GM12864 (cell line): ENCODE results near the gene SLC48A1.
A peak's percentile ranks its signal among the peaks of the same experiment; 100 is the strongest.

ENCODE experiments used
- DNase-seq: peaks from one replicate; pipeline ENCODE4 v3.0.0-alpha.2; 2011; ENCODE audit warnings: low read depth
- H3K4me3 ChIP-seq: 2 replicates; pipeline ENCODE4 v1.5.1; 2011; ENCODE audit warnings: mild to moderate bottlenecking, low read depth, low read length, control low read depth
- TF ChIP-seq, protein P1 (sequence below): IDR thresholded peaks from 2 replicates; pipeline ENCODE4 v1.5.1; 2011; ENCODE audit warnings: low read depth, mild to moderate bottlenecking, moderate library complexity, low read length, control low read depth, inconsistent platforms; ENCODE audit errors: missing control alignments

Gene SLC48A1

DNA sequence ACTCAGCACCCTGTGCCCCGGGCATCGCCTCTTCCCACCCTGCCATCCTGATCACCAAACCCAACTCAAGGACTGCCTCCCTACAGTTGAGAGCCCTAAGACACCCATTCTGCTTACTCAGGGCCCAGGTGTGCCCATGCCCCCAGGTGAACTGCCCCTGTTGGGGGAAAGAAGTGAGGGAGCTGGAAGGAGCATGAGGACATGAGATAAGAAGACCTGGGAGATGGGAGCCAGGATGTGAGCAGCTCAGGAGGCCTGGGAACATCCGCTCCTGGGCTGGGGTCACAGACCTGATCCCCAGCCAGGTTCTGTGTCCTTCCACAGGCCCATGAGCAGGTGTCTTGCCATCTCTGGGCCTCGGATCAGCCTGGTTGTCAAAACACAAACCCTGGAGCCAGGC, 20.9 kb upstream of the SLC48A1 start:
- DNase-seq: no peak
- TF ChIP-seq, protein P1, sequence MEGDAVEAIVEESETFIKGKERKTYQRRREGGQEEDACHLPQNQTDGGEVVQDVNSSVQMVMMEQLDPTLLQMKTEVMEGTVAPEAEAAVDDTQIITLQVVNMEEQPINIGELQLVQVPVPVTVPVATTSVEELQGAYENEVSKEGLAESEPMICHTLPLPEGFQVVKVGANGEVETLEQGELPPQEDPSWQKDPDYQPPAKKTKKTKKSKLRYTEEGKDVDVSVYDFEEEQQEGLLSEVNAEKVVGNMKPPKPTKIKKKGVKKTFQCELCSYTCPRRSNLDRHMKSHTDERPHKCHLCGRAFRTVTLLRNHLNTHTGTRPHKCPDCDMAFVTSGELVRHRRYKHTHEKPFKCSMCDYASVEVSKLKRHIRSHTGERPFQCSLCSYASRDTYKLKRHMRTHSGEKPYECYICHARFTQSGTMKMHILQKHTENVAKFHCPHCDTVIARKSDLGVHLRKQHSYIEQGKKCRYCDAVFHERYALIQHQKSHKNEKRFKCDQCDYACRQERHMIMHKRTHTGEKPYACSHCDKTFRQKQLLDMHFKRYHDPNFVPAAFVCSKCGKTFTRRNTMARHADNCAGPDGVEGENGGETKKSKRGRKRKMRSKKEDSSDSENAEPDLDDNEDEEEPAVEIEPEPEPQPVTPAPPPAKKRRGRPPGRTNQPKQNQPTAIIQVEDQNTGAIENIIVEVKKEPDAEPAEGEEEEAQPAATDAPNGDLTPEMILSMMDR: no peak
- H3K4me3 ChIP-seq: no peak overlapping the region

DNA sequence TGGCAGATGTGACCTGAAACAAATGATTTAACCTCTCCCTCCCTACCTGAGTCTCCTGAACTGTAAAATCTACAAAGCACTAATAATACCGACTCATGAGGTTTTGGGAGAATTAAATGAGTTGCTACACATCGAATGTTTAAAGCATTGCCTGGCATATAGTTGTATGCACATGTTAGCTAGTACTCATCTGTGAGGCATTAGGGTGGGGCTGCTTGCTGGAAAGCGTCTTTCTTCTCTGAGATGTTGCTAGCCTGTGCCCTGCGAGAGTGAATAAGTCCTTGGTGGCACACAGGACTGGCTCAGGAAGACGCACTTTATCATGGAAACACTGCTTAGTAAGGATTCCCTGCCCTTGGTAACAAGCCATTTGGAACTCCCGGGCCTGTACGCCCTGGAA, 20.5 kb upstream of the SLC48A1 start:
- no peak for DNase-seq
- H3K4me3 ChIP-seq: no peak overlapping the region
- TF ChIP-seq, protein P1: no peak

DNA sequence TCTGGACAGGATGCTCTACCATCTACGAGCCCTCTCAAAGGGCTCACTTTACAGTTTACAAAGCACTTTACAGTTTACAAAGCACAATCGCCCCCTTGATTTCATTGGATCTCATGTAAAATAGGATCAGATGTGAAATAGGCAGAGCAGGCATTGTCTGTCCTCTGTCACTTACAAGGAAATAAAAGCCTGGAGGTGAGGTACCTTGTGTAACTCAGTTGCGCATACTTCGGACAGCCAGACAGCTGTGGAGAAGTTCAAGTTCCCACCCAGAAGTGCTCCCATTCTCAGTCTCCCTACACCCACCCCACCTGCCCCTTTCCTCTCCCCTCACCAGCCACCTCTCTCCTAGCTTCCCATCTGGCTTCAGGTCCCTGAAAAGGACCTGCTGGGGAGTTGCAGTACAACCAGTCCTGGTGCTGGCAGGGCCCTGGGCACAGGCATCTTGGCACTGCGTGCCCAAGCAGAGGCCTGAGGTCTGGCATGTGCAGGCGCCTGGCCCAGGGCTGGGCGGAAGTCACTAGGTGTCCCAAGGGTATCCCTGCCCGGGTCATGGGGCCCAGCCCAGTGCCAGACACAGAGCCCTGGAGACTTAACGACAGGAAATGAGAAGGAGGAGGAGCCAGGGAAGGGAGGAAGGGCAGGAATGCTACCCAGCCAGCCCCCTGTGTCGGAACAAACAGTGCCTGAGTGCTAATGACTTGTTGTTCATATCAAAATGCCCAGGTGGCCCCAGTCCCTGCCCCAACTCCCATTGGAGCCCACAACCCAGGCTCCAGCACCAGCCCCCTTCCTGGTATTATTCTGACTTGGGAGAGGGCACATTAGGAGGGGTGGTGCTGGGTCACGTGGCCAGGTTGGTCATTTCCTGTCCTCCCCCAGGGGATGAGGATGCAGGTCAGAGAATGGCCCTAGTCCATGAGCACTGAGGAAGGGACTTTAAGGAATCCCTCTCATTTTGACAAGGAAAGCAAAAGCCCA, 19.7 kb upstream of the SLC48A1 start:
- DNase-seq: no peak
- TF ChIP-seq, protein P1: no peak
- no peak overlapping the region for H3K4me3 ChIP-seq

DNA sequence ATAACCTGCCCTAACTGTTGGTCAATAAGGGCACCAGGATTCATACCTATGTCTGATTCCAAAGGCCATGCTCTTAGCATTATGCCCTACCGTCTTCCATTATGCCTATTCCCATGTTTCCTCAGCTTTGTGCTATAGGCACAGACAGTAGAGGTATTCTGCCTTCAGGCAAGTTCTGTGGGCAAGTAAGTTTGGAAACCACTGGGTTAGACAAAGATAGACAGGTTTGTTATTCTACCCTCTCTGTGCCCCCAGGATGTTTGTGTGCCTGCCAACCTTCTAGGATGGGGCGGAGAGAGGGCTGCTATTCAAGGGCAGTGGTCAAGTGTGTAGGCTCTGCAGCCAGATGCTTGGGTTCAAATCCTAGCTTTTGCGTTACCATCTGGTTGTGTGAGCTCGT, 18.9 kb upstream of the SLC48A1 start:
- TF ChIP-seq, protein P1: no peak
- no peak for DNase-seq
- H3K4me3 ChIP-seq: no peak overlapping the region

DNA sequence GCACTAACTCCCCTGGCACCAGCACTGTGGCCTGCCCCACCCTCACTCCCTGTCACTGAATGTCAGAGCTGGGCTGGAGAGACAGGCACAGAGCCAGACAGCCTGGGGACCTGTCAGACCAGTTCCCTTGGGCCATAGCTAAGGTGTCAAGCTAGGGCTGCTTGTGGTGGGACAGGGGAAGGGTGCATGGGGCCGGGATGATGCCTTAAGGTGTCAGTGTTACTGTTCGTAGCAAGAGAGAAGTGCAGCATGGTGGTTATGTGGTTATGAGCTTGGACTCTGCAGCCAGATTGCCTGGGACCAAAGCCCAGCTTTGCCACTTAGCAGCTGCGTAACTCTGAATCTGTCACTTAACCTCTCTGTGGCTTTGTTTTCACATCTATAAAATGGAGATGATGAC, 18.2 kb upstream of the SLC48A1 start:
- TF ChIP-seq, protein P1: no peak
- H3K4me3 ChIP-seq: peak overlapping the region; percentile 41; the same call in 1 of the 2 replicates
- no peak for DNase-seq

DNA sequence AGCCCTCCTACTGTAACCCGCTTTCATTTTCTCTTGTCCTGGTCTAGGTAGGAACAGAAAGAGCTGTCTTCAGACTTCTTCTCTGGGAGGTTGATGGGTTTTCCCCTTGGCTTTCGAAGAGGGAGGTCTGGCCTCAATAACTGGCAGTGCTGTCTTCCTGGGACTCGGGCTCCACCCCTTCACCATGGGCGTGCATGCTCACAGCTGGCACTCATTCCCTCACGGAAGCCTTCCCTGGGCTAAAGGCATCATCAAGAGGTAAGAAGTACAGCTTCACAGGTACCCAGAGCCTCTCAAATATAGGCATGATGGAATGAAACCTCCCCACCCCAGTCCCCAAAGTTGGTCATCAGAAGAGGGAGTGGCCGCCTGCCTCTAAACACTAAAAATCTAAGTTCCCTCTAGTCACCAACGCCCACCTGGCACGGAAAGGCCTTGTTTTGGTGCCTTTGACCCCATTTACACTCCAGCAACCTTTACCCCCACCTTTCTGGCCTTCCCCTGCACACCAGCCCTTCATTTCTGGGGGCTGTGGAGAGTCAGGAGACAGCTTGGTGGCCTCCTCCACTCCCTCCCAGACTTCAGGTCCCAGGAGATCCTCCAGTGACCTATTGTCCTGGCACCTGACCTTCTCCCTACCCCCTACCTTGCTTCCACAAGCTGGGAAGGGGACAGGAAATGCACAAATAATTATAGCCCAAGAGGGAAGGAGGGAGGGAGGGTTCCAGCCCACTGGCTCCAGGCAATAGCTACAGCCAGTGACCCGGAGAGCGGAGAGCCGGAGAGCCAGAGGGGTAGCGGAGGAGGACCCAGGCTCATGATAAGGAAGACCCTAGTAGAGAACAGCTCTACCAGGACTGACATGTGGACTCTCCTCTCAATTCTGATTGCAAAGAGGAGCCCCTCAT, 17.1 kb upstream of the SLC48A1 start:
- peak; percentile 63 for DNase-seq
- TF ChIP-seq, protein P1: no peak
- H3K4me3 ChIP-seq: peak overlapping the region; percentile 41; the same call in 1 of the 2 replicates
